GM11168 (cell line): ENCODE measurements around the gene ERI3.

Experiments used
- in situ Hi-C: fragments of 300-500 bp; cut with MboI; formaldehyde crosslinking; loops from one replicate; pipeline ENCODE4 v1.12.0; 2022; ENCODE audit warnings: low sequenced_read_pairs; ENCODE audit not compliant: unreplicated experiment

ERI3 gene

GRCh38 chr1:44354840-44355581 lies at the start of gene ERI3:
ERI3 (minus strand) TSS chr1:44355257; CDS start chr1:44355026, 231 bp downstream.
- in situ Hi-C loops = no loop called here

DNA sequence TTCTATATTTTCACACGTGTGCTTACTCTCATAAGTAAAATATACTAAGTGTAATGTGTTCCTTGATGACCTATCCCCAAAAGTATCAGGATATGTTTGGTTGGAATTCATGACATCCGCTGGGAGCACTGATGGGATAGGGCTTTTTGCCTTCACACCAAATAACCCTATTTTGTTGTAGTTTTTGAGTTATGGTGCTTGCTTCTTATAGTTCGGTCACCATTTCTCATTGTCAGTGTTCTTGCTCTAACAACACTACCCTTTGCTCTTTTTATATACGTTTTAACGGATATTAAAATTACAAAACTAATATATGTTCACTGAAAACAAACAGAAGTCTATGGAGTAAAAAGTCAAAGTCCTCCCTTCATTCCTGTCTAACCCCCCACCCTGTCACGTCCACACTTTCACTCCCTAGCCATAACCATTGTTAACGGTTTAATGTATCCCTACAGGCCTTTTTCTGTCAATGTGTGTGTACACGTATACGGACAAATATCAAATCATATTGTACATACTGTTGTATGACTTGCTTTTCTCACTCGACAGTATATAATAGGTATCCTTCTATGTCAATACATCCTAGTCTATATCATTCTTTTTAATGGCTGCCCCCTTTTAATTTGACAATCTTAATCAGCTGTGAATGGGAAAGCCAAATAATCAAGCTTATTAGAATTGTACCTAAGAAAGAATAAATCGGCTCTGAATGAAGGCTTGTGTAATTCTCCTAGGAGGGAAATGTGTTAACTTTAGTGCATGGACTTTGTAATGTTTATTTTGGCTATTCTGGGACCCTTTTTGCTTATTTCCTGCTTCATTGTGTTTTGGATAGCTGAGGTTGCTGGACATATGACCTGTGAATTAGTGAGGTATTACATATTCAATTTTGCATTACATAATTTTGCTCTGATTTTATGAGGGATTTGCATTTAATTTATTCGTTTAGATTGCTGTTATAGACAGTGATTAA lies 46.5 kb upstream of the ERI3 start:
- in situ Hi-C loops = no loop called here

DNA sequence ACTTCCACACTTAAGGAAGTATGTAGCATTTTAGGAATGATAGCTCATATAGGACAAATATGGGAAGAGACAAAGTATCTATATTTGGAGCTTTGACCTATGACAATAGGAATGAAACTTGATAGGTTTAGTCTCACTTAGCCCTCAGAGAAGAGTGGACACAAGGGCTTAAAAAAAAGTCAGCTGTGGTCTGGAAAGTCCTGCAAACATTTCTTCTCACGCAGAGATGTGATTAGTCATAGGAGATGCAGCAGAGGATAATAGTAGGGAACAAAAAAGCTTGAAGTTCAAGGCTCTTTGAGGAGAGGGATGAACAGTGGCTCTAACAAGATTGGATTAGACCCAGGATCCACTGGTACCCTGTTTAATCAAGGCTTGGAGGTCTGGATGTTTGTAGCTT lies 35.2 kb upstream of the ERI3 start:
- in situ Hi-C loops = no loop called here

DNA sequence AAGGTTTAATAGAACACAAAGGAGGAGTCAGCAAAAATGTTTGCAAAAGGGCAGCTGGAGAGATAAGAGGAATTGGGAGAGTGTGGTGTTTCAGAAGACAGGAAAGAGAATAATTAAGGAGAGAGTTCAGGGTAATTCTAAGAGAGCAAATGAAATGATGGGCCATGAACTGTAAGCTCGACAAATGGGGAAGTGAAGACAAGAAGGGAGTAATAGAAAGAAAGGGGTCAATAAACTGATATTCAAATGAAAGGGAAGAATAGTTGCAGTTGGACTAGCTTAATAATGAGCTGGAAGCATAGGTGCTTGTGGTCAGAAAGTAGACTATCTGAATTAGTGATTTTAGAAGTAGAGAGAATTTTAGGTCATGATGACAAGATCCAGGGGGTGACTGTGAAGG lies 34.4 kb upstream of the ERI3 start:
- in situ Hi-C loops = no loop called here

DNA sequence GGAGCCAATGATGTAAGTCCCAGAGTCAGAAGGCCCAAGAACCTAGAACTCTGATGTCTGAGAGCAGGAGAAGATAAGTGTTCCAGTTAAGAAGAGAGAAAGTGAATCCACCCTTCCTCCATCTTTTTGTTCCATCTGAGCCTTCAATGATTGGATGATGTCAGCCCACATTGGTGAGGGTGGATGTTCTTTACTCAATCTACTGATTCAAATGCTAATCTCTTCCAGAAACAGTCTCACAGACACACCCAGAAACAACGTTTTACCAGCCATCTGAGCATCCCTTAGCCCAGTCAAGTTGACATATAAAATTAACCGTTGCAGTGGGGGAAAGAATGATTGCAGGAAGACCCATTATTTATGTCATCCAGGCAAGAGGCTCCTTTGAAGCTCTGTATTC lies 33.5 kb upstream of the ERI3 start:
- in situ Hi-C loops = no loop called here

DNA sequence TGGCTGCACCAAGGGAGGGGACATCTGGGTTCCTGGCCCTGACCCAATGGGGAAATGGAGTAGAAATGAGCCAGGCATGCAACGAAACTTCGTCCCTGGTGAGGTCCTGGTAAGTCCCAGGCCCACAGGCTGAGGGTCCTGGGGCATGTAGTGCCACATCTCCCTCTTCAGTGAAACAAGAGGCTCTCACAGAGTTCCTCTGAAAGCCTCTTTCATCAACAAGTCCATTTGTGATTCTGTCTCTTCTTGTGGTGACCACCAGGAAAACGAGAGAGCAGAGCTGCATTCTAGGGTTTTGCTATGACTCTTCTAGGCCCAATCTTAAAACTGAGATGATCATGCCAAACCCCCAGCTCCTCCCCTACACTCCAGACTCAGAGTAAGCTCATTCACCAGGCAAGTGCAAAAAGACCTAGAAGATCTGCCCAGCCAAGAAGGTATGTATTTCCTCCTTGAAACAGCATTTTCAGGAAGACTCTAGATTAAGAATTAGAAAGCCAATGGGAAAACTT lies 25.7 kb upstream of the ERI3 start:
- in situ Hi-C loops = no loop called here

DNA sequence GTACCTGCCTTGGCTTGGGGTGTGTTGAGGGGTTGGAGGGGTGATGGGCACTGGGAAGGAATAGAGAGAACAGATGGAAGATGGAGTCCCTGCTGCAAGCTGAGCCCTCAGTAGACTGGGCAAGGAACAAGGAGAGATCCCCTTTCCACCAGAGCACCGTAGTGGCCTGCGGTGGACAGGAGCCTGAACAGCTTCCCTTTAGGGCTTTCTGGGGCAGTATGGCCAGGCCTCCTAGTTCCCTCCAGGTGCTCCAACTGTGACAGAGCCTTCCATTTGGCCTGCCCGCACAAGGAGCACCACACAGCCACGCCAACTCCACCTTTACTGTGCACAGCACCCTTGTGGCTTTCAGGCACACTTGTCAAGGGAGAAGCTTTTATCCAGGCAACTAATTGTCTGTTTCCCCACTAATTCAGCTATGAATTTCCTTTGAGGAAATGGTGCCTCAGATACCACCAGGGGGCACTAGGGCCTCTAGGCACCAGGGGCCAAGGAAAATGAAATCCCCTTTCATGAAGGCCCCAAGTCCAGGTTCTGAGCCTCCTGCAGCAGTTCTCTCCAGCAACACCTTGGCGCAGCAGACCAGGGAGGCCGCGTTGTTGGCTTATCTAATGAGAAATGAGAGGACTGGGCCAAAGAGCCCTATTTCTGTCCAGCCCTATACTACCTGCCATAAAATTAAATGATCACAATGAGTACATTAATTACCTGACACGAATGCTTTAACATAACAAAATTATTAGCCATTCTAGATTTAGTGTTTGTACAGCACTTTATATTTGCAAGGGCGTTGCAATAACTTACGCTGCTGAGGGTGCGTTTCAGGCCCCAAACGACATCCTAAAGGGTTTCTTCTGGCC lies 23.1 kb upstream of the ERI3 start:
- in situ Hi-C loops = loop anchor here (10.0 kb wide), 1 partner anchor 217 kb away; no protein-coding TSS in a partner anchor

GRCh38 chr1:44375547-44375946 lies 20.5 kb upstream of the ERI3 start:
- in situ Hi-C loops = loop anchor here (10.0 kb wide), 1 partner anchor 219 kb away; no protein-coding TSS in a partner anchor

GRCh38 chr1:44371206-44371605 lies 16.1 kb upstream of the ERI3 start:
- in situ Hi-C loops = loop anchor here (10.0 kb wide), 1 partner anchor 224 kb away; no protein-coding TSS in a partner anchor

- in situ Hi-C loops = no loop called here
Measured at GRCh38 chr1:44368471-44369151, 13.6 kb upstream of the ERI3 start.

- in situ Hi-C loops = no loop called here
Measured at GRCh38 chr1:44367944-44368343, 12.9 kb upstream of the ERI3 start.

DNA sequence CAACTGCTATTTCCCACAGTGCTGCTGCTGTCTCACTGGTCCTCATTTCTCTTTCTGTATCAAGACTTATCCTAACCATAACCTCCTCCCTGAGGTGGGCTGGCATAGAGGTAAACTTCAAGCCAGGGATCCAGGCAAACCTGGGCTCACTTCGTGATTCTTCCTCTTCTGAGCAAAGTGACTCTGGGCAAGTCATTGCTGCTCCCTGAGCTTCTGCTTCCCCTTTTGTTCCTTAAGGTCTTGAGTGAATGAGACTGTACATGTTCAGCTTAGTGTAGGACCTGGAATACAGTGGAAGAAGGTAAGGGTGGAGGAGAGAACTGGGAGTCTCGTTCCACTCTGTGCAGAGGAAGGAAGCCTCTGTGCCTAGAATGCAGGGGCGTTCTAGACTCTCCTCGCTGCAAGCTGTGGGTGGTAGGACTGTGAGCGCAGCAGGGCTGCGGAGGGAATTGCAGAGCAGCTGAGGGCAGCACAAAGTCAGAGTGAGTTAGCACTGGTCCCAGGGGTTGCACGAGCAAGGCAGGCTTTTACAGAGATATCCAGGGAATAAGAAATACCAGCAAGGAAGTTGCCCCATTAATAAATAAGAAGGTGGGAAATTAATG lies 11.4 kb upstream of the ERI3 start:
- in situ Hi-C loops = no loop called here

GRCh38 chr1:44361478-44361877 lies 6.4 kb upstream of the ERI3 start:
- in situ Hi-C loops = no loop called here

DNA sequence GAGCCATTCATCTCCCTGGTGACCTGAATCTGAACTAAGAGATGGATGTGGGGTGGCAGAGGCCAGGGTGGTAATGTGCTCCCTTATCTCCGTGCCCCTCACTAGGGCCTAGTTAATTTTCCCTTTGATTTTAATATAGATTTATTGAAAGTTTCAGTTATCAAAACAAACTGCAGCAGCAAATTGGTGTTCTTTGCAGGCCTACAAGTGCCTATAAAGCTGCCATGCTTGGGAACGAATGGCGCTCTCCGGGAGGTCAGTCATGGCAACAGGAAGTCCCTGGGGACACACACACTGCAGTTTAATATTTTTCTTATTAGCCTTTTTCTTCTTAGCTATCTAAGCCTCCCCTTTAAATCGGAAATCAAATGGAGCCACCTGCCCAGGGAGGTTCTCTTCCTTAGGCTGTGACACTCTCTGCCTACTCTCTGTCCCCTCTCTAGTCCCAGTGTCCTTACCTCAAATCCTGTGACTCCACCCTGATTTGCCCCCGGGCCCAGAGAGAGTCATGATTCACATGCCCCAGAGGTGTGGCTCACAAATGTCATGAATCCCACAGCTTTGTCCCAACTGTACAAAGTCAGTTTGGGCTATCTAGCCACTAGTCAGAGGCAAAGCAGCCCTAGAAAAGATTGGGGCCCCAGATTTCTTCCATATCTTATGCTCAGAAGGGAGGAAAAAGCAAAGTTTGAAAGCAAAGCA lies 4.3 kb upstream of the ERI3 start:
- in situ Hi-C loops = no loop called here

- in situ Hi-C loops = no loop called here
Measured at GRCh38 chr1:44357710-44358109, 2.7 kb upstream of the ERI3 start.

GRCh38 chr1:44355582-44356305 lies 687 bp upstream of the ERI3 start:
- in situ Hi-C loops = no loop called here

- in situ Hi-C loops = no loop called here
Measured at GRCh38 chr1:44354268-44354839, 703 bp downstream of the ERI3 start.
